Left renal cortex interstitium (tissue), 4 donors: ENCODE data around the gene KNSTRN. TPM values are rescaled to one million over a fixed set of nuclear protein-coding genes. Genes with fewer than 3 reads are reported as not detected.

Experiments used
- DNase-seq, 4 donors: peaks; one replicate each; pipeline ENCODE4 v3.0.0-alpha.2; 2013; ENCODE audit warnings: low read depth in 4 of 4, low spot score in 2 of 4, missing footprints in 1 of 4
- polyA plus RNA-seq, 4 donors: library from polyadenylated mRNA; unstranded; fragments of 120-200 nt; gene quantifications; one replicate each; pipeline ENCODE4 v1.2.1, GENCODE V29; 2013; ENCODE audit not compliant: insufficient read length in 4 of 4

Gene KNSTRN
- polyA plus RNA-seq, 4 donors: 28.8 to 38.4 (median 34.7) TPM

DNA sequence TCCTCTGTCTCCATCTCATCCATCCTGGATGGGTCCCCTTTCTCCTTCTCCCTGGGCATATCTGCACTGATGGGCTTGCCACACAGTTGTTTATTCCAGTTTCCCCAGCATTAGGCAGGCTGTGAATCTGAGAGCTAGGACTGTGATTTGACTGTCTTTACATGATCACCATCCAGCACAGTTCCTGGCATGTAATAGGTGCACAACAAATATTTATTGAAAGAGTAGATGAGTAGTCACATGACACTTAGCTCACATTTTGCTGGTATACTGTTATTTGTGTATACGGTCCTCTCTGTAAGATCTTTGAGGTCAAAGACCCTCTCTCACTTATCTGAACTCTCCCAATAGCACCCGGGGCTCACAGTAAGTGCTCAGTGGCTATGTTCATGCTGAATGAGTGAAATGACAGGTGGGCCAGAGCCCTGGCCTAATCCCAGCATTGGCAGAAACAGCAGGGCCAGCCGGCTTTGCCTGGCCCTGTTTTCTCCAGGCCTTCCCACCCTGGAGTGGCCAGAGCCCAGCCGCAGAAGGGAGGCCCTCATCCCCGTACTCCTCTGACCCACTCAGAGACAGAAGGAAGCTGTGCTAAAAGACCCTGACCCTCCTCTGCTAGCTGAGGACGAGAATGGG is 42.1 kb downstream of the KNSTRN start:
- DNase-seq: no peak

DNA sequence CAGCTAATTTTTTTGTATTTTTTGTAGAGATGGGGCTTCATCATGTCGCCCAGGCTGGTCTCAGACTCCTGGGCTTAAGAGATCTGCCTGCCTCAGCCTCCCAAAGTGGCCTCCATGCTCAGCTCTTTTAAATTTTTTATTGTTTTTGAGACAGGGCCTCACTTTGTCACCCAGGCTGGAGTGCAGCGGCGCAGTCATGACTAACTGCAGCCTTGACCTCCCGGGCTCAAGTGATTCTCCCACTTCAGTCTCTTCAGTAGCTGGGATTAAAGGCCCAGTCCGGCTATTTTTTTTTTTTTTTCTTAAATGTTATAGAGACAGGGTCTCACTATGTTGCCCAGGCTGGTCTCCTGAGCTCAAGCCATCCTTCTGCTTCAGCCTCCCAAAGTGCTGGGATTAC is 43.2 kb downstream of the KNSTRN start:
- DNase-seq: no peak

GRCh38 chr15:40427188-40427587 is 44.7 kb downstream of the KNSTRN start:
- DNase-seq: no peak

- DNase-seq: no peak
These were observed 45.7 kb downstream of the KNSTRN start for GRCh38 chr15:40428185-40428584.

DNA sequence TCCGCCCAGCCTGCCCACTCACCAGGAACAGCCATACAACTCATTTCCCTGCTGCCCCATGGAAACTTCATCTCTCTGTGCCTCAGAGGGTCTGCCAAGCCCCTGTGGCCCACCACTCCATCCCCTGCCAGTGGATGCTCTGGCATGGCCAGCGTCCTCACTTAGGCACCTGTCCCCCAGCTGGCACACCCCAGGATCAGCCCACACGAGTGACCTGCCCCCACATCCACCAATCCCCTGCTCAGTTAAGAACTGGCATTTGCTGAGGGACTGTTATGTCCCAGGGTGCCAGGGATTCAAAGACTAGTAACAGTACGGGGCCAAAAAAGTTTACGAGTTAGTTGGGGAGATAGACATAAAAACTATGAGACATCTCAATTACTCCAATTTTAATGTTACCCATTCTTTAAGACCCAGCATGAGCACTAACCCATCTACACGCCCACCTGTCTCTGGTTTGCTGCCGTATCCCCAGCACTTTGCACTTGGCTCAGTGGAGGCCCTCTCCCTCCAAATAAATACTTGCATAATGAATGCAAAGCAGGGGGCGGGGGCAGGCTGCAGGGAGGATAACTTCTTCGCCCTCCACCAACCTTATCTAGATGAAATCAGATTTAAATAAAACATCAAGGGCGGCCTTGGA is 46.7 kb downstream of the KNSTRN start:
- DNase-seq: no peak

- no peak for DNase-seq
These were observed 47.8 kb downstream of the KNSTRN start for GRCh38 chr15:40430271-40430805.

DNA sequence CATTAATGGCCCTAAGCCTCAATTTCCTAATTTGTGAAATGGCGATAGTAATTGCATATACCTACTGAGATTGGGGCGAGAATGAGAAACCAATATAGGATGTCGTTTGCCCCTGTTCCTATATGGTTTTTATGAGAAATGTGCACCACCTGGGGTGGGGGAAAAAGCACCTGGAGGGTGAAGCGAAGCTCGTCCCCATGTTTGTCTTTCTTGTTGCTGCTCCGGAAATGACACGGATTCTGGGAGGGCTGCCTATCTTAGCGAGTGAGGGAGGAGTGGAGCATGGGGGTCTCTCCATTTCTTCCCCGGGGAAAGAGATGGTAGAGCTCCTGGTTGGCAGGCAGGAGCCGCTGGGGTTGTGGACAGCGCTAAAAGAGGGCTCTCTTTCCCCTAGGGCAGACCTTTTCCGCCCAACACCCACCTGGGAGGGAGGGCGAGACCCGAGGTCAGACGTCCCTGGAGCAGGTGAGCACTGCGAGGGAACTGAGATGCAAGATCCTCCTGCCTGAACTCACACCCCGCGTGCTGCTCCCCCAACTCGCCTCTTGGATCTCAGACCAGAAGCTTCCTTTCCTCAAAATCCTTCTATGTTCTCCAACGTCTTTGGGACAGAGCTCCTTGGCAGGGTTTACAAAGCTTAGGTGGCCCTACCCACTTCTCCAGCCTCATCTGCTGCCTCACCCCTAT is 52.6 kb downstream of the KNSTRN start:
- no peak for DNase-seq

GRCh38 chr15:40435710-40436089 is 53.2 kb downstream of the KNSTRN start:
- no peak for DNase-seq

- DNase-seq: no peak
These were observed 53.8 kb downstream of the KNSTRN start for GRCh38 chr15:40436116-40436891.

GRCh38 chr15:40436892-40437751 is 54.6 kb downstream of the KNSTRN start:
- no peak for DNase-seq

GRCh38 chr15:40437752-40438687 is 55.5 kb downstream of the KNSTRN start:
- no peak for DNase-seq

GRCh38 chr15:40438712-40439111 is 56.2 kb downstream of the KNSTRN start:
- DNase-seq: no peak

DNA sequence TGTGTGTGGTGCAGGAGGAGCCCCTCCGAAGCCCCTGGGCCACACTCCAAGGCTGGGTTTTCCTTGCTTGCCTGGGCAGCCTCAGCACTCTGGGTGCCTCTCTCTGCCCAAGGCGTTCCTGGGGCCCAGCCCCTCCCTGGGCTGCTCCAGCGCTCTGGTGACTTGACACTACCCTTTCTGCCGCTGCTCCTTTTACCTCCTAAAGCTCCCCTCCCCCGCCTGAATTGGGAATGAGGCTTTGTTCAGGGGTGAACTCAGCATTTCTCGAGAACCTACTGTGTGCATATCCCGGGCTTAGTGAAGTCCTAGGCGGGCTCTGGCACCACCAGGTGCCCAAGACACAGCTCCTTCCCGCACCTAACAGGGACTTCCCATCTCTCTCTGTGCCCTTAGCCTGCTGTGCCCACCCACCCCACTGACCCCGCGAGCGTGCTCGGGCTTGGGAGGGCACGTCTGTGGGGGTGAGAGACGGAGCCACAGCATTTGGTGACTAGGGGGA is 57.0 kb downstream of the KNSTRN start:
- DNase-seq: no peak

DNA sequence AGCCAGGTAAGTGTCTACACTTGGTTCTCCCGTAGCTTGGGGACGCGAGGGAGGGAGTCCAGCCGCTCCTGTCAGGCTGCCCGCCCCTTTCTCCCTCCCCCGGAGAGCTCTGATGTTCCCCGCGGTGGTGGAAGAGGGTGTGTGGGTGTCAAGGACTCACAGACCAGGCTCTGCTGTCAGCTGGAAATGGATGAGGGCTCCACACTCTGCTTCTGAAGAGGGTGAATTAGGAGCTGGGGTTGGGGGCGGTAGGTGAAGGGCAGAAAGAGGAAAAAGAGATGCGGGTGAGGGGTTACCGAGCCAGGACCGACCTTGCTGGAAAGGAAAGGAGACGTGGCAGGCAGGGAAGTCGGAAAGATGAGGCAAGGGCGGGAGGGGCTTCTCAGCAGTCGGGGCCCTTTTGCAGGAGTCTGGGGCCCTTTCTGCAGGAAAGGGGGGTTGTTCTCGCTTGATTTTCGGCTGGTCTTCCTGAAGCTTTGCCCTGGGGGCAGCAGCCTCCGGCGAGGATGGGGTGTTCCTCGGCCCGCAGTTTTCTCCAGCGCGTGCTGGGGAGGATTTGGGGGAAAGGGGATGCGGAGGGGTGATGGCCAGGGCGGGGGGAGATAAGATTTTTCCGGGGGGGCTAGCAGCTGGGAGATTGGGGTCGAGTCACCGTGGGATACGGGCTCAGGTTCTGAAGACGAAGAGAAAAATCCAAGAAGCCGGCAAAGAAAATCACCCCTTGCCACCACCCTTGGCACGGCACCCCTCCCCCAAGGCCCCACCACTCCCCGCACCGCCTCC is 57.6 kb downstream of the KNSTRN start:
- no peak for DNase-seq

GRCh38 chr15:40440743-40441564 is 58.4 kb downstream of the KNSTRN start, which contains the start of gene BAHD1:
BAHD1 (plus strand) TSS chr15:40440953; CDS start chr15:40458465, 17,512 bp downstream.
- DNase-seq: peak in 3 of 4 donors; percentile 75 to 90 (median 88)

GRCh38 chr15:40441565-40442531 is 59.3 kb downstream of the KNSTRN start:
- DNase-seq: no peak
